Glutamatergic neuron (in vitro differentiated cells): Measurements from ENCODE around the gene ELOVL5. TPM values are rescaled to one million over a fixed set of nuclear protein-coding genes. Genes with fewer than 3 reads are reported as not detected.

Experiments
- DNase-seq: peaks from one replicate; pipeline ENCODE4 v3.0.0; 2022
- H3K27ac Mint-ChIP-seq: one replicate; pipeline ENCODE4 v1.8.0; 2020; ENCODE audit warnings: mild to moderate bottlenecking, mixed read lengths, inconsistent platforms; ENCODE audit not compliant: unreplicated experiment
- H3K27me3 Mint-ChIP-seq: one replicate; pipeline ENCODE4 v1.8.0; 2020; ENCODE audit warnings: mild to moderate bottlenecking, moderate library complexity, mixed read lengths, inconsistent platforms; ENCODE audit not compliant: unreplicated experiment
- H3K36me3 Mint-ChIP-seq: one replicate; pipeline ENCODE4 v1.8.0; 2020; ENCODE audit warnings: mild to moderate bottlenecking, mixed read lengths, inconsistent platforms; ENCODE audit not compliant: unreplicated experiment
- H3K4me1 Mint-ChIP-seq: one replicate; pipeline ENCODE4 v1.8.0; 2020; ENCODE audit warnings: mild to moderate bottlenecking, low read depth, mixed read lengths, inconsistent platforms; ENCODE audit not compliant: unreplicated experiment
- H3K4me3 Mint-ChIP-seq: one replicate; pipeline ENCODE4 v1.8.0; 2020; ENCODE audit warnings: mild to moderate bottlenecking, mixed read lengths, inconsistent platforms; ENCODE audit not compliant: unreplicated experiment
- H3K9me3 Mint-ChIP-seq: one replicate; pipeline ENCODE4 v1.8.0; 2020; ENCODE audit warnings: mild to moderate bottlenecking, moderate library complexity, mixed read lengths, inconsistent platforms; ENCODE audit not compliant: unreplicated experiment
- CTCF ChIP-seq: fragments of 200-600 bp; sonication (generic); IDR thresholded peaks from one replicate; pipeline ENCODE4 v1.5.0; 2021; ENCODE audit not compliant: partially characterized antibody, unreplicated experiment
- total RNA-seq: library from RNA; stranded (reverse); fragmentation: NEBNext Ultra II Directional; extraction: Animal tissue kit (Norgen Biotek cat#: 25700); gene quantifications from one replicate; pipeline ENCODE4 v1.2.1, GENCODE V29; 2021; ENCODE audit not compliant: unreplicated experiment

Gene ELOVL5
- total RNA-seq, 1 donor from 2014 or later, result 97.2 TPM

GRCh38 chr6:53376661-53377226, 28.0 kb upstream of the ELOVL5 start:
- no peak for TF ChIP-seq CTCF

GRCh38 chr6:53375847-53376246, 27.1 kb upstream of the ELOVL5 start:
- no peak for DNase-seq
- H3K4me3 Mint-ChIP-seq, result no peak overlapping the region
- no peak overlapping the region for H3K27ac Mint-ChIP-seq
- H3K4me1 Mint-ChIP-seq, result no peaks in the 10 kb centered on the region
- H3K36me3 Mint-ChIP-seq, result no peaks in the 10 kb centered on the region
- no peaks in the 10 kb centered on the region for H3K27me3 Mint-ChIP-seq
- no peak for TF ChIP-seq CTCF
- no peaks in the 10 kb centered on the region for H3K9me3 Mint-ChIP-seq

More at GRCh38 chr6:53376661-53377226, 28.0 kb upstream of the ELOVL5 start:
- Mint-ChIP-seq H3K9me3 (no peaks in the 10 kb centered on the region), H3K4me1 (no peaks in the 10 kb centered on the region), H3K27ac (no peak overlapping the region), H3K36me3 (no peaks in the 10 kb centered on the region), H3K27me3 (no peaks in the 10 kb centered on the region), H3K4me3 (no peak overlapping the region)
- DNase-seq, result no peak

GRCh38 chr6:53373638-53374037, 24.9 kb upstream of the ELOVL5 start:
- no peak for TF ChIP-seq CTCF
- DNase-seq, result no peak
- Mint-ChIP-seq H3K36me3 (no peaks in the 10 kb centered on the region), H3K27me3 (no peaks in the 10 kb centered on the region), H3K4me3 (no peak overlapping the region), H3K27ac (no peak overlapping the region), H3K4me1 (no peaks in the 10 kb centered on the region), H3K9me3 (no peaks in the 10 kb centered on the region)

GRCh38 chr6:53369876-53370515, 21.2 kb upstream of the ELOVL5 start:
- no peaks in the 10 kb centered on the region for H3K4me1 Mint-ChIP-seq
- no peak overlapping the region for H3K4me3 Mint-ChIP-seq
- no peak for TF ChIP-seq CTCF
- H3K36me3 Mint-ChIP-seq, result peaks cover 6% of the 10 kb centered on the region
- DNase-seq, result no peak
- H3K9me3 Mint-ChIP-seq, result no peaks in the 10 kb centered on the region
- no peaks in the 10 kb centered on the region for H3K27me3 Mint-ChIP-seq
- H3K27ac Mint-ChIP-seq, result no peak overlapping the region

- Mint-ChIP-seq H3K4me3 (no peak overlapping the region), H3K9me3 (no peaks in the 10 kb centered on the region), H3K36me3 (peaks cover 6% of the 10 kb centered on the region), H3K27ac (no peak overlapping the region), H3K4me1 (no peaks in the 10 kb centered on the region), H3K27me3 (no peaks in the 10 kb centered on the region)
- no peak for TF ChIP-seq CTCF
- no peak for DNase-seq
Measured at GRCh38 chr6:53369051-53369450, 20.3 kb upstream of the ELOVL5 start.
